A549 (cell line): ENCODE data around the gene CCDC30.

Source experiments
- CHD2 ChIP-seq: fragments of 150-350 bp; IDR thresholded peaks from 2 replicates; pipeline ENCODE4 v1.6.1; 2014; ENCODE audit warnings: low read length; ENCODE audit not compliant: partially characterized antibody
- EP300 ChIP-seq, 2 experiments: fragments of >200 bp; sonication (Bioruptor Twin); formaldehyde crosslinking; IDR thresholded peaks; 2 replicates in 1 of 2; 3 replicates in 1 of 2; pipeline ENCODE4 v1.6.1; 2016 to 2017
- FOSB ChIP-seq: fragments of 250-450 bp; sonication (Bioruptor Pico); IDR thresholded peaks from 2 replicates; pipeline ENCODE4 v1.5.0; 2020; ENCODE audit warnings: mild to moderate bottlenecking, moderate library complexity
- HOXA7 ChIP-seq: fragments of 250-450 bp; sonication (Bioruptor Pico); IDR thresholded peaks from 2 replicates; pipeline ENCODE4 v1.5.0; 2020; ENCODE audit warnings: mild to moderate bottlenecking, moderate library complexity
- POLR2A ChIP-seq: IDR thresholded peaks from 2 replicates; pipeline ENCODE4 v1.6.1; 2012; ENCODE audit warnings: mild to moderate bottlenecking, low read length
- RAD21 ChIP-seq, 2 experiments: fragments of >200 bp in 1 of 2; sonication (Bioruptor Twin) in 1 of 2; formaldehyde crosslinking in 1 of 2; IDR thresholded peaks in 1 of 2; conservative IDR thresholded peaks in 1 of 2; 2 replicates in 1 of 2; 3 replicates in 1 of 2; pipeline ENCODE4 v1.6.1; 2012 to 2018; ENCODE audit warnings: inconsistent platforms in 1 of 2
- RCOR1 ChIP-seq: fragments of 150-350 bp; IDR thresholded peaks from 2 replicates; pipeline ENCODE4 v1.6.1; 2014; ENCODE audit warnings: antibody characterized with exemption, low read length, low read depth
- RFX5 ChIP-seq: fragments of 450-650 bp; IDR thresholded peaks from 2 replicates; pipeline ENCODE4 v1.7.1; 2014; ENCODE audit warnings: antibody characterized with exemption, mild to moderate bottlenecking, moderate library complexity
- RNF2 ChIP-seq: fragments of 200-600 bp; sonication (generic); IDR thresholded peaks from 2 replicates; pipeline ENCODE4 v1.6.1; 2016; ENCODE audit warnings: low read depth, mild to moderate bottlenecking, antibody characterized with exemption, moderate library complexity, borderline replicate concordance
- ZSCAN20 ChIP-seq: fragments of 250-450 bp; sonication (Bioruptor Pico); IDR thresholded peaks from 2 replicates; pipeline ENCODE4 v1.8.0; 2022; ENCODE audit warnings: mild to moderate bottlenecking, moderate library complexity
- TF ChIP-seq, protein P1 (sequence below): IDR thresholded peaks from 2 replicates; pipeline ENCODE4 v1.6.1; 2012
- TF ChIP-seq, protein P2 (sequence below): fragments of >200 bp; sonication (Bioruptor Twin); formaldehyde crosslinking; IDR thresholded peaks from 3 replicates; pipeline ENCODE4 v1.5.1; 2016
- TF ChIP-seq, protein P3 (sequence below): fragments of 150-350 bp; IDR thresholded peaks from 2 replicates; pipeline ENCODE4 v1.6.1; 2014; ENCODE audit warnings: low read depth, mild to moderate bottlenecking, low read length

DNA sequence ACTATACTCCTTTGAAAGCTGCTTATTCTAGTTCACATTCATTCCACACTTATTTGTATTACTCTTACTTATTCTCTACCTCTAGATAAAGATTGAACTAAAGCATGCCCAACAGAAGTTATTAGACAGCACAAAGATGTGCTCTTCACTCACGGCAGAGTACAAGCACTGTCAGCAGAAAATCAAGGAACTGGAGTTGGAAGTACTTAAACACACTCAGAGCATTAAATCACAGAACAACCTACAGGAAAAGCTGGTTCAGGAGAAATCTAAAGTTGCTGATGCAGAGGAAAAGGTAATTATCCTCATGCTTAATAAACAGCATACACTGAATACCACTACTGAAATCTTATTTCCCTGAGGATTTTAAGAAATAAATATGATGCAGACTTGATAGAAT is 113.8 kb downstream of the CCDC30 start:
- TF ChIP-seq RCOR1 (no peak), CHD2 (no peak), RFX5 (no peak), ZSCAN20 (CRISPR knock-in tag) (no peak), FOSB (CRISPR knock-in tag) (no peak), RAD21 (conservative IDR thresholded peaks at IDR 0.05 in 1 of 2, IDR thresholded peaks at IDR 0.05 in 1 of 2) (no peak), RNF2 (no peak), EP300 (IDR thresholded peaks at IDR 0.05) (no peak), HOXA7 (CRISPR knock-in tag) (no peak), POLR2A (no peak)
- TF ChIP-seq, protein P1, sequence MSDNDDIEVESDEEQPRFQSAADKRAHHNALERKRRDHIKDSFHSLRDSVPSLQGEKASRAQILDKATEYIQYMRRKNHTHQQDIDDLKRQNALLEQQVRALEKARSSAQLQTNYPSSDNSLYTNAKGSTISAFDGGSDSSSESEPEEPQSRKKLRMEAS, result no peak
- TF ChIP-seq, protein P2, sequence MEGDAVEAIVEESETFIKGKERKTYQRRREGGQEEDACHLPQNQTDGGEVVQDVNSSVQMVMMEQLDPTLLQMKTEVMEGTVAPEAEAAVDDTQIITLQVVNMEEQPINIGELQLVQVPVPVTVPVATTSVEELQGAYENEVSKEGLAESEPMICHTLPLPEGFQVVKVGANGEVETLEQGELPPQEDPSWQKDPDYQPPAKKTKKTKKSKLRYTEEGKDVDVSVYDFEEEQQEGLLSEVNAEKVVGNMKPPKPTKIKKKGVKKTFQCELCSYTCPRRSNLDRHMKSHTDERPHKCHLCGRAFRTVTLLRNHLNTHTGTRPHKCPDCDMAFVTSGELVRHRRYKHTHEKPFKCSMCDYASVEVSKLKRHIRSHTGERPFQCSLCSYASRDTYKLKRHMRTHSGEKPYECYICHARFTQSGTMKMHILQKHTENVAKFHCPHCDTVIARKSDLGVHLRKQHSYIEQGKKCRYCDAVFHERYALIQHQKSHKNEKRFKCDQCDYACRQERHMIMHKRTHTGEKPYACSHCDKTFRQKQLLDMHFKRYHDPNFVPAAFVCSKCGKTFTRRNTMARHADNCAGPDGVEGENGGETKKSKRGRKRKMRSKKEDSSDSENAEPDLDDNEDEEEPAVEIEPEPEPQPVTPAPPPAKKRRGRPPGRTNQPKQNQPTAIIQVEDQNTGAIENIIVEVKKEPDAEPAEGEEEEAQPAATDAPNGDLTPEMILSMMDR, result no peak
- TF ChIP-seq, protein P3, sequence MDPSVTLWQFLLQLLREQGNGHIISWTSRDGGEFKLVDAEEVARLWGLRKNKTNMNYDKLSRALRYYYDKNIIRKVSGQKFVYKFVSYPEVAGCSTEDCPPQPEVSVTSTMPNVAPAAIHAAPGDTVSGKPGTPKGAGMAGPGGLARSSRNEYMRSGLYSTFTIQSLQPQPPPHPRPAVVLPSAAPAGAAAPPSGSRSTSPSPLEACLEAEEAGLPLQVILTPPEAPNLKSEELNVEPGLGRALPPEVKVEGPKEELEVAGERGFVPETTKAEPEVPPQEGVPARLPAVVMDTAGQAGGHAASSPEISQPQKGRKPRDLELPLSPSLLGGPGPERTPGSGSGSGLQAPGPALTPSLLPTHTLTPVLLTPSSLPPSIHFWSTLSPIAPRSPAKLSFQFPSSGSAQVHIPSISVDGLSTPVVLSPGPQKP, result no peak
